Type B pancreatic cell (in vitro differentiated cells): ENCODE measurements around the gene LHX2. TPM values are rescaled to one million over a fixed set of nuclear protein-coding genes. Genes with fewer than 3 reads are reported as not detected.

Experiments
- DNase-seq: peaks from one replicate; pipeline ENCODE4 v3.0.0; 2021; ENCODE audit warnings: mixed read lengths; ENCODE audit not compliant: unreplicated experiment; ENCODE audit errors: extremely low spot score
- H3K27ac Mint-ChIP-seq: 2 replicates; pipeline ENCODE4 v1.8.0; 2021; ENCODE audit warnings: mild to moderate bottlenecking, mixed read lengths
- H3K27me3 Mint-ChIP-seq: 2 replicates; pipeline ENCODE4 v1.8.0; 2021; ENCODE audit warnings: mixed read lengths
- H3K36me3 Mint-ChIP-seq: 2 replicates; pipeline ENCODE4 v1.8.0; 2021; ENCODE audit warnings: mixed read lengths
- H3K4me1 Mint-ChIP-seq: one replicate; pipeline ENCODE4 v1.8.0; 2021; ENCODE audit warnings: mixed read lengths; ENCODE audit not compliant: unreplicated experiment
- H3K4me3 Mint-ChIP-seq: 2 replicates; pipeline ENCODE4 v1.8.0; 2021; ENCODE audit warnings: mild to moderate bottlenecking, mixed read lengths
- H3K9me3 Mint-ChIP-seq: 2 replicates; pipeline ENCODE4 v1.8.0; 2021; ENCODE audit warnings: mixed read lengths
- CTCF ChIP-seq: fragments of 200-600 bp; sonication (generic); conservative IDR thresholded peaks from 2 replicates; pipeline ENCODE4 v1.5.0; 2021; ENCODE audit warnings: antibody characterized with exemption, mild to moderate bottlenecking
- total RNA-seq: library from RNA; stranded (reverse); gene quantifications from 2 replicates; pipeline ENCODE4 v1.2.1, GENCODE V29; 2021; ENCODE audit warnings: low replicate concordance

The LHX2 gene
- total RNA-seq, 1 donor from 2014 or later, result 1.2 TPM

- no peak overlapping the region for H3K27ac Mint-ChIP-seq
- no peak for DNase-seq
- H3K4me3 Mint-ChIP-seq, result no peak overlapping the region
- H3K36me3 Mint-ChIP-seq, result no peaks in the 10 kb centered on the region
- peaks cover 27% of the 10 kb centered on the region for H3K27me3 Mint-ChIP-seq
- no peaks in the 10 kb centered on the region for H3K9me3 Mint-ChIP-seq
- H3K4me1 Mint-ChIP-seq, result no peaks in the 10 kb centered on the region
- TF ChIP-seq CTCF, result no peak
Measured at GRCh38 chr9:124075761-124076160, 64.2 kb downstream of the LHX2 start.

- DNase-seq, result no peak
- H3K4me3 Mint-ChIP-seq, result no peak overlapping the region
- no peak overlapping the region for H3K27ac Mint-ChIP-seq
- TF ChIP-seq CTCF, result no peak
- no peaks in the 10 kb centered on the region for H3K4me1 Mint-ChIP-seq
- no peaks in the 10 kb centered on the region for H3K36me3 Mint-ChIP-seq
- no peaks in the 10 kb centered on the region for H3K9me3 Mint-ChIP-seq
- peaks cover 9% of the 10 kb centered on the region for H3K27me3 Mint-ChIP-seq
Measured at GRCh38 chr9:124077915-124078572, 66.5 kb downstream of the LHX2 start.

GRCh38 chr9:124078641-124079040 is 67.1 kb downstream of the LHX2 start:
- H3K4me3 Mint-ChIP-seq, result no peak overlapping the region
- no peak for TF ChIP-seq CTCF
- no peak for DNase-seq
- H3K4me1 Mint-ChIP-seq, result no peaks in the 10 kb centered on the region
- no peaks in the 10 kb centered on the region for H3K9me3 Mint-ChIP-seq
- H3K36me3 Mint-ChIP-seq, result no peaks in the 10 kb centered on the region
- H3K27me3 Mint-ChIP-seq, result peaks cover 11% of the 10 kb centered on the region
- no peak overlapping the region for H3K27ac Mint-ChIP-seq

GRCh38 chr9:124079176-124079925 is 67.8 kb downstream of the LHX2 start:
- Mint-ChIP-seq H3K27me3 (peaks cover 10% of the 10 kb centered on the region), H3K4me1 (no peaks in the 10 kb centered on the region), H3K9me3 (no peaks in the 10 kb centered on the region), H3K27ac (no peak overlapping the region), H3K4me3 (no peak overlapping the region), H3K36me3 (no peaks in the 10 kb centered on the region)
- TF ChIP-seq CTCF, result no peak
- DNase-seq, result no peak

- Mint-ChIP-seq H3K4me1 (no peaks in the 10 kb centered on the region), H3K4me3 (no peak overlapping the region), H3K27me3 (peaks cover 18% of the 10 kb centered on the region), H3K27ac (no peak overlapping the region), H3K9me3 (peaks cover 5% of the 10 kb centered on the region), H3K36me3 (no peaks in the 10 kb centered on the region)
- TF ChIP-seq CTCF, result no peak
- DNase-seq, result no peak
Measured at GRCh38 chr9:124082622-124083021, 71.1 kb downstream of the LHX2 start.

Other genes starting within 250 kb of the LHX2 start
- gene DENND1A, start 81.6 kb upstream of the LHX2 start, total RNA-seq, result 12.8 and 19.9 TPM in 2 replicates
- 4.6 and 19.3 TPM in 2 replicates for gene NEK6, start 246.2 kb downstream of the LHX2 start, total RNA-seq